HG03460 (cell line): ENCODE results near the gene MICB.
"Not testable (repeated sequence)": the region's sequence is repeated elsewhere in the genome, so short reads cannot be mapped to it uniquely, and the experiment has no call there.

Experiments used
- ATAC-seq: cut with Tn5 transposase; IDR thresholded peaks from one replicate; pipeline ENCODE4 v1.9.1; 2021; ENCODE audit not compliant: unreplicated experiment

The MICB gene

GRCh38 chr6:31497531-31498476 is at the start of gene MICB:
Gene MICB (plus strand): TSS chr6:31498145. CDS start chr6:31498194, 49 bp downstream.
- ATAC-seq, result peak; percentile 51

GRCh38 chr6:31450751-31451150 is 47.2 kb upstream of the MICB start:
- no peak for ATAC-seq

DNA sequence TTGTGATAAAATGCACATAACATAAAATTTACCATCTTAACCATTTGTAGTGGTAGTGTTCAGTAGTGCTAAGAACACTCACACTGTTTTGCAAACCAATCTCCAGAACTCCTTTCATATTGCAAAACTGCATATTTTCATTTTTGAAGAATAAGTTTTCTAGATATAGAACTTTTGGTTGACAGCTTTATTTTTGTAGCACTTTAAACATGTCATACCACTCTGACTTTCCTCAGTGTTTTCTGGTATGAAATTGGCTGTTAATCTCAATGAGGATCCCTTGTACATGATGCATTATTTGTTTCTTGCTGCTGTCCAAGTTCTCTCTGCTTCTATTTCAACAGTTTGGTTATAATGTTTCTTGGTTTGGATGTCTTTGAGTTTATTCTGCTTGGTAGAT is 45.1 kb upstream of the MICB start:
- no peak for ATAC-seq

- ATAC-seq, result no peak
Observed at GRCh38 chr6:31453259-31453658, 44.7 kb upstream of the MICB start.

- not testable (repeated sequence) for ATAC-seq
Observed at GRCh38 chr6:31459864-31460263, 38.1 kb upstream of the MICB start.

GRCh38 chr6:31460361-31461025 is 37.5 kb upstream of the MICB start:
- no peak for ATAC-seq

- ATAC-seq, result no peak
Observed at GRCh38 chr6:31462026-31462963, 35.6 kb upstream of the MICB start.

DNA sequence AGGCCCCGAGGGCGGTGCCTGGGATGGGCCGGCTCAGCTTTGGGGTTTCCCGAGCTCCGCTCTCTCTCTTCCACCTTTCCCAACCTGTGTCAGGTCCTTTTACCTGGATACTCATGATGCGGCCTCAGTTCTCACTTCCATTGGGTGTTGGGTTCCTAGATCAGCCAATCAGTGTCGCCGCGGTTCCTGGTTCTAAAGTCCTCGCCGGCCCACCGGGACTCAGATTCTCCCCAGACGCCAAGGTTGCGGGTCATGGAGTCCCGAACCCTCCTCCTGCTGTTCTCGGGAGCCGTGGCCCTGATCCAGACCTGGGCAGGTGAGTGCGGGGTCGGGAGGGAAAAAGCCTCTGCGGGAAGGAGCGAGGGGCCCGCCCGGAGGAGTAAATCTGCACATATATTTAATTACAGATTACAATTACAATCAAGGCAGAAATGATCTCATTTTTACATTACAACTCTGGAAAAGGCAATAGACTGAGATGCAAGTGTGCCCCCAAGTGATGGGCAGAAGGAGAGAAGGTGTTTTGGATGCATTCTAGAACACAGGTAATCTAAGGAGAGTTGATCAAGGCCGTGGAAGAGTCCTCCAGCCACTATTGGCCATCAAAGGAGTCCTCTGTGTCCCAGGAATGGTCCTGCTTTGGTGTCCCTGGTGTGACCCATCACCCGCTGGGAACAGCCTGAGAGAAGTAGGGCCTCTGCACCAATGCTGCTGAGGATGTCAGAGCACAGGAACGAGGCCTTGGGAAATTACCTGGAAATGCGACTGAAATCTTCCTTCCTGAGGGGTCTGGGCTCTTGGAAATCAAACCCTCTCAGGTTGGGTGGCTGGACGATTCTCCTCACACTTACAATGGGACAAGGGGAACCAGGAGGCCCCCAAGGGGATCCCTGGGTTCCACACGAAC is 34.7 kb upstream of the MICB start:
- ATAC-seq, result peak; percentile 87

DNA sequence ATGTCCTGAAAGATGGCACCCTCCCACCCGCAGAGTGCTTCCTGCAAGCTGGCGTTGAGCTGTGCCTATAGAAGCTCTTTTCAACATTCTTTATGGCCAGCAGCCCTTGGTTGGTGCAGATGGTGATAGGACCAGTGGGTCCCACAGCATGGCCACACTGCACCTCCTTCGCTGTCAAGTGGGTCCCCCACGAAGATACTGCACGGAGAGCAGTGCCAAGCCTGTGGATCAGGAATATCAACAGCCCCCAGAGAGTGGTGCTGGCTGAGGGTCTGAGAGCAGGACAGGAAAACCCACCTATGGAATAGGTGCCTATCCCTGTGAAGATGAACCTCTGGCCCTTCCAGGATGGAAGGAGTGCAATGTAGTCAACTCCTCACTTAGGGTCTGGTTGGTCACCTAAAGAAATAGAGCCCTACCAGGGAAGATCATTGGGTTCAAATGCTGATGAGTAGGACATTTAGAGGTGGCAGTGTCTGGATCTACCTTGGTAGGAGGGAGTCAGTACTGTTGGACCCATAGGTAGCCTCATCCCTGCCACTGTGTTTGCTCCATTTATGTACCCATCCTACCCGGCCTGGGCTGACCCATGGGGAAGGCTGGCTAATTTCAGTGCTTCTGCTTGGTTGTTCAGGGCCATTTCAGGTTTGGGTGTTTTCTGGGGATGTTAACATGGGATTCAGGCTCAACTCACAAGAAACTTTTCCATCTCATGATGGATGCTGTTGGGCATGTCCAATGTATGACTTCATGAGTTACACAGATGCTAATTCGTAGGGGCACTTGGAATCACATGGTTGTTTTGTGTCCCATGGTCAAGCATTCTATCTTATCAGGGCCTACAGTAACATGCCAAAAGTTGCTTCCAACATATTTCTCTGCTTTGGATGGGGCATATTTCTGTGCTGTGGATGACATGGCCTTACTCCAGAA is 33.4 kb upstream of the MICB start:
- ATAC-seq, result no peak

- no peak for ATAC-seq
Observed at GRCh38 chr6:31465185-31465536, 32.8 kb upstream of the MICB start.

- no peak for ATAC-seq
Observed at GRCh38 chr6:31465718-31466117, 32.2 kb upstream of the MICB start.

GRCh38 chr6:31466466-31466865 is 31.5 kb upstream of the MICB start:
- no peak for ATAC-seq

- no peak for ATAC-seq
Observed at GRCh38 chr6:31467151-31467550, 30.8 kb upstream of the MICB start.

GRCh38 chr6:31468311-31468710 is 29.6 kb upstream of the MICB start:
- ATAC-seq, result no peak

DNA sequence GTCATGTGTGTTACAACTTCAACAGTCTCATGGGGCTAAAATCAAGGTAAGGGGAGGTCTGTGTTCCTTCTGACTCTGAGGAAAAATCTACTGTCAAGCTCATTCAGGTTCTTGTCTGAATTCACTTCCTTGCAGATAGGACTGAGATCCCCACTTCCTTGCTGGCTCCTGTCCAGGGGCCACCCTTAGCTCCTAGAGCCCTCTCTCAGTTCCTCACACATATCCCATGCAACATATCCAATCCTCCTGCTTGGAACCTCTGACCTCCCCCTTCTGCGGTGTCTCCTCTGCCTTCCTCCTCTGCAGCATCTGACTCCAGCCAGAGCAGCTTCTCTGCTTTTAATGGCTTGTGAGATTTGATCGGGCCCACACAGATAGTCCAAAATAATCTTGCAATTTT is 27.1 kb upstream of the MICB start:
- no peak for ATAC-seq

DNA sequence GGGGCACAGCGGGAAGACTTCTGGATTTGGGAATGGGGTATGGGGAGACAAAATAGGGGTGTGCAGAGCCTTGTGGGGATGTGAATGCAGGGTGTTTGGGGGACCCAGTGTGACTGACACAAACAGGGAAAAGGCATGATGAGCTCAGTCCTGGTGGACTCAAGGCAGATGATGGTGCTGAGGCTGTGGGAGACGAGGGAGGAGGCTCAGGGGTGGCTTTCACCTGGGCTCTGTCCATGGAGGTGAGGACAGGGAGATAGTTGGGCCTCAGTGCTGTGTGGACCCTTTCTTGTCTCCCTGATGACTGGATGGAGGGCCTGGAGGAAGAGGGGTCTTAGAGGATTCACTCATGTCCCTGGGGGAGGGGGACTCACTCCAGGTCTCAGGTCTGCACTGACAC is 26.2 kb upstream of the MICB start:
- ATAC-seq, result no peak

GRCh38 chr6:31472259-31472658 is 25.7 kb upstream of the MICB start:
- no peak for ATAC-seq

DNA sequence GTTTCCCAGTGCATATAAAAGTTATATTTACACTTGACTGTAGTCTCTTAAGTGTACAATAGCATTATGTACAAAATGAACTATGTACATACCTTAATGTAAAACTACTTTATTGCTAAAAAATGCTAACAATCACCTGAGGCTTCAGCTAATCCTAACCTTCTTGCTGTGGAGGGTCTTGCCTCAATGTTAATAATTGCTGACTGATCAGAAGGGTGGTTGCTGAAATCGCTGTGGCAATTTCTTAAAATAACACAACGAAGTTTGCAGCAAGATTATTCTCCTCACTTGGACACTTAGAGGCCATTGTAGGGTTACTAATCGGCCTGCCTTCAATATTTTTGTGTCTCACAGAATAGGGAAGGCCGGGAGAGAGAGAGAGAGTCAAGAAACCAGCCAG is 24.7 kb upstream of the MICB start:
- no peak for ATAC-seq
